ENCODE measurements around the gene CTSZ. TPM values are rescaled to one million over a fixed set of nuclear protein-coding genes. Genes with fewer than 3 reads are reported as not detected.

The CTSZ gene
- polyA plus RNA-seq, 2 of the 4 experiments (the other 2 are of a cell fraction): 115 to 156 TPM

GRCh38 chr20:58973866-58974265 lies 33.2 kb downstream of the CTSZ start:
- H3K27ac ChIP-seq: no peak overlapping the region
- no peak overlapping the region for H3K4me3 ChIP-seq
- WGBS (ENCODE audit: missing lambda C conversion rate): 60% methylated on average over 3 of the region's 3 CpGs
- no peak overlapping the region for H3K4me2 ChIP-seq
- ChIA-PET POLR2A (interaction anchor here (0.6 kb wide), 1 partner anchor 9 kb away, joined by 7 read pairs; no protein-coding TSS in a partner anchor), CTCF (interaction anchor here (0.7 kb wide), 1 partner anchor 398 kb away, joined by 3 read pairs; no protein-coding TSS in a partner anchor)
- TF ChIP-seq, protein P1, sequence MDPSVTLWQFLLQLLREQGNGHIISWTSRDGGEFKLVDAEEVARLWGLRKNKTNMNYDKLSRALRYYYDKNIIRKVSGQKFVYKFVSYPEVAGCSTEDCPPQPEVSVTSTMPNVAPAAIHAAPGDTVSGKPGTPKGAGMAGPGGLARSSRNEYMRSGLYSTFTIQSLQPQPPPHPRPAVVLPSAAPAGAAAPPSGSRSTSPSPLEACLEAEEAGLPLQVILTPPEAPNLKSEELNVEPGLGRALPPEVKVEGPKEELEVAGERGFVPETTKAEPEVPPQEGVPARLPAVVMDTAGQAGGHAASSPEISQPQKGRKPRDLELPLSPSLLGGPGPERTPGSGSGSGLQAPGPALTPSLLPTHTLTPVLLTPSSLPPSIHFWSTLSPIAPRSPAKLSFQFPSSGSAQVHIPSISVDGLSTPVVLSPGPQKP (IDR thresholded peaks at IDR 0.05; ENCODE audit: low read depth, low read length): no peak
- no peak for TF ChIP-seq MYC (IDR thresholded peaks at IDR 0.05; ENCODE audit: borderline replicate concordance, low read length)
- TF ChIP-seq ZC3H11A (IDR thresholded peaks at IDR 0.05): no peak
- TF ChIP-seq PBX3 (IDR thresholded peaks at IDR 0.05): no peak
- no peak for TF ChIP-seq RFX5 (IDR thresholded peaks at IDR 0.05)
- TF ChIP-seq REST (IDR thresholded peaks at IDR 0.05): no peak
- no peak for TF ChIP-seq BHLHE40 (IDR thresholded peaks at IDR 0.05; ENCODE audit: low read depth, low read length)
- TF ChIP-seq HOXB13 (CRISPR knock-in tag; IDR thresholded peaks at IDR 0.05; ENCODE audit: low read depth): no peak
- TF ChIP-seq EHMT2 (IDR thresholded peaks at IDR 0.05; ENCODE audit: low read depth): no peak
- no peak for TF ChIP-seq CBX8 (IDR thresholded peaks at IDR 0.05)
- TF ChIP-seq HDAC2 (IDR thresholded peaks at IDR 0.05): no peak
- TF ChIP-seq EHF (CRISPR knock-in tag; IDR thresholded peaks at IDR 0.05): no peak
- TF ChIP-seq USF2 (IDR thresholded peaks at IDR 0.05): no peak
- TF ChIP-seq KDM5A (IDR thresholded peaks at IDR 0.05): no peak
- no peak for TF ChIP-seq HOXA7 (CRISPR knock-in tag; IDR thresholded peaks at IDR 0.05)
- no peak for TF ChIP-seq SREBF2 (IDR thresholded peaks at IDR 0.05)
- no peak for TF ChIP-seq E2F6 (IDR thresholded peaks at IDR 0.05; ENCODE audit: borderline replicate concordance, low read depth)
- H3K4me1 ChIP-seq: no peaks in the 10 kb centered on the region
- ATAC-seq: no peak
- DNase-seq (ENCODE audit: low read depth in 1 of 2, low spot score in 1 of 2): no peak
- no peak for FAIRE-seq
- peaks cover 16% of the 10 kb centered on the region for H3K9me3 ChIP-seq

GRCh38 chr20:58973179-58973578 lies 33.9 kb downstream of the CTSZ start:
- no peak overlapping the region for H3K4me3 ChIP-seq
- FAIRE-seq (no peak), ATAC-seq (no peak; a peak in 1 of 6 replicates), DNase-seq (ENCODE audit: low read depth in 1 of 2, low spot score in 1 of 2) (no peak)
- no peak overlapping the region for H3K4me2 ChIP-seq
- no peak overlapping the region for H3K27ac ChIP-seq
- CTCF ChIA-PET: interaction anchor here (0.6 to 0.7 kb wide), 2 partner anchors 399 to 773 kb away, joined by 3 read pairs; no protein-coding TSS in a partner anchor
- 62% methylated on average over 4 of the region's 4 CpGs for WGBS (ENCODE audit: missing lambda C conversion rate)
- TF ChIP-seq POLR2A (IDR thresholded peaks at IDR 0.05; ENCODE audit: low read length): no peak
- TF ChIP-seq, protein P2, sequence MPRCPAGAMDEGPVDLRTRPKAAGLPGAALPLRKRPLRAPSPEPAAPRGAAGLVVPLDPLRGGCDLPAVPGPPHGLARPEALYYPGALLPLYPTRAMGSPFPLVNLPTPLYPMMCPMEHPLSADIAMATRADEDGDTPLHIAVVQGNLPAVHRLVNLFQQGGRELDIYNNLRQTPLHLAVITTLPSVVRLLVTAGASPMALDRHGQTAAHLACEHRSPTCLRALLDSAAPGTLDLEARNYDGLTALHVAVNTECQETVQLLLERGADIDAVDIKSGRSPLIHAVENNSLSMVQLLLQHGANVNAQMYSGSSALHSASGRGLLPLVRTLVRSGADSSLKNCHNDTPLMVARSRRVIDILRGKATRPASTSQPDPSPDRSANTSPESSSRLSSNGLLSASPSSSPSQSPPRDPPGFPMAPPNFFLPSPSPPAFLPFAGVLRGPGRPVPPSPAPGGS (IDR thresholded peaks at IDR 0.05): no peak
- H3K9me3 ChIP-seq: peaks cover 17% of the 10 kb centered on the region
- H3K4me1 ChIP-seq: no peaks in the 10 kb centered on the region
- POLR2A ChIA-PET: interaction anchor here (0.6 kb wide), 1 partner anchor 10 kb away, joined by 7 read pairs; no protein-coding TSS in a partner anchor
